Measurements from ENCODE around the gene SLC1A1.
"Not testable (repeated sequence)": the region's sequence is repeated elsewhere in the genome, so short reads cannot be mapped to it uniquely, and the experiment has no call there.

The SLC1A1 gene

DNA sequence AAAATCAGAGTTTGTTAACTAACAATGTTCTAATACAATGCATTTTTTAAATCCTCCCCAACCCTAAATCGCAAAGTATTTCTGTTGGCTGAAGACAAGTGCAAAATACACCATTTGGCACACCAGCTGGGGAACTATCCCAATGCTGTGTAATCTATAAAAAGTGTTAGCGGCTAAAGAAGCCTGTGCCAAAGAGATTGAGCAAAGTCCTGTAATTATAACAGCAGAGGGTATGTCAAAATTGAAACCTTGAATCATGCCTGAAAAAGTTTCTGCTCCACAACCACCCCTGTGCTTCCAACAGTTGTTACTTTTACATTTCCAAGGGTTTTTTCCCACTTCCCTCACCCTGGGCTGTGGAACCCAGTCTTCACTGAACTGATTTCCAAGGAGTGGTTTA, 88.7 kb downstream of the SLC1A1 start:
- no peak for DNase-seq (ENCODE audit: low spot score)

DNA sequence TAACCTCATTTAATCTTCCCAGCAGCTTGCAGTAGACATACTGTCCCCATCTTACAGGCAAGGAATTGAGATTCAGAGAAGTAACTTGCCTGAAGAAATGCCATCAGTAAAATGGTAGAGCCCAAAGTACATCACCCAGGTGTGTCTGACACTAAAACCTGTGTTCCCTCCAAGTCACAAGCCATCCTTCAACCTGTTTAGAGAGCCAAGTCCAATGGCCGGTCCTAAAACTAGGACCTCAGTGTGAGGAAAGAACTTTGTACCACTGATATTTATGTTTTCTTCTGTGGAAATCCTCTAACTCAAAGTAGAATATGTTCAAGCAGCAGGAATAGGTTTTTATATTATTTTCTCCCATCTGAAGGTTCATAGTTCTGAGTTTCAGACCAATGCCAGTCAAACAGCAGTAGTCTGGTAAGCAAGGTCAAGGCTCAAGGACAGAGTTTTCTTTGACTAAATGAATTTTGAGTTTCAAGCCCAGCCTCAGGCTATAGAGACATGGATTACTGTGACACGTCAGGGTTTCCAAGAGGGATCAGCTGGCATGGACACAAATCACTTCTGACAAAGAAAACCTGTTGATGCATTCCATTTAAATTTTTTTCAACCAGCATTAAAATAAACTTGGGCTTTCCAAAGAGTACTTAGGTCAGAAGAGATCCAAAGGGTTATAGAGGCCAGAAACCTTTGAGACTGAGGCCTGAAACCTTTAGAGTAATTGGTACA, 90.9 kb downstream of the SLC1A1 start:
- no peak for DNase-seq (ENCODE audit: low spot score)

DNA sequence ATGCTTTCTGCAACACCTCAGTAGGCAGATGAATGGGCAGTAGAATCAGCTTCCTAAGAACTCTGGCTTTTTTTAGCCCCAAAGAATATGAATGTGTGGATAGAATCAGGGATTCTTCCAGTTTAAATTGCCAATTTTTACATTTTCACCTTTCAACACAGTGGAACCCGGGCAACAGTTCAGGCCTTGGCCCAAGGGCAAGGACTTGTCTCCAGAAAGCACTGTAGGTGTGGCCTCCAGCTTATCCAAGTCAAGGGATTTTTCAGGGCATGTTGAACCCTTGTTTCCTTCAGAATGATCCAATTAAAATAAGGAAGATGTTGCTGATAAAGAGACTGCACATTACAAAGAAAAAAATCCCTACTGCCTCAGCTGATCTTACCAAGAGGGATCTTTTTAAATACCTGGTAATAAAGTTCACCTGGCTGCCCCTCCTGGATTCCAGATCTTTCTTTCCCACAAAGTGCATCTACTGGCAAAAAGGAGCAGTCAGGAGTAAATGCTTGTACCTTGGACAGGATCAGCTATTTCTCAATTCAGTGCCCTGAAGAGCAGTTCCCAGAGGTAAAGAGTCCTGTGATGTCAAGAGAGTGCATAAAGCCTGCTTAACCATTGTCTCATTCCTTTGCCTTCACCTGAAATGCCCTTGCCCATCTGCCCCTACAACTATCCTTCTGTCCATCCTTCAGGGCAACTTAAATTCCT, 91.7 kb downstream of the SLC1A1 start:
- DNase-seq (ENCODE audit: low spot score), result no peak

- no peak for DNase-seq (ENCODE audit: low spot score)
These were observed 92.7 kb downstream of the SLC1A1 start for GRCh38 chr9:4583001-4583400.

DNA sequence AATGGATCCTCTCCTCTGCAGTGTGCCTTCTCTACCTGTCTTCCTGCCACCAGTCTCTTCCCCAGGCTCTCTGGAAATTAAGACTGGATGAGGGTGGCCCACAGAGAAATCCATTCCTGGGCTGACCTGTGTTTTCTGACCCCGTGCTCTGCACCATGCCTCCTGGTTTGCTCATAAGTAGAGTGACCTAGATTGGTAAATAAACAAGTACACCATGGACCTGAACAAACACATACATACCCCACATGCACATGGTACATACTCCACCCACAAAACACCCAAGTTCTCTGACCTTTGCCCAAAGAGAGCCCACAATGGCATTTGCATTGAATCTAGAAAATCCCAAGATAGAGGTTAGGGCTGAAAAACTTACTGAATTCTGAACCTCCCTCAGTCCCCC, 94.4 kb downstream of the SLC1A1 start:
- no peak for DNase-seq (ENCODE audit: low spot score)

- no peak for DNase-seq (ENCODE audit: low spot score)
These were observed 94.9 kb downstream of the SLC1A1 start for GRCh38 chr9:4585135-4585534.

DNA sequence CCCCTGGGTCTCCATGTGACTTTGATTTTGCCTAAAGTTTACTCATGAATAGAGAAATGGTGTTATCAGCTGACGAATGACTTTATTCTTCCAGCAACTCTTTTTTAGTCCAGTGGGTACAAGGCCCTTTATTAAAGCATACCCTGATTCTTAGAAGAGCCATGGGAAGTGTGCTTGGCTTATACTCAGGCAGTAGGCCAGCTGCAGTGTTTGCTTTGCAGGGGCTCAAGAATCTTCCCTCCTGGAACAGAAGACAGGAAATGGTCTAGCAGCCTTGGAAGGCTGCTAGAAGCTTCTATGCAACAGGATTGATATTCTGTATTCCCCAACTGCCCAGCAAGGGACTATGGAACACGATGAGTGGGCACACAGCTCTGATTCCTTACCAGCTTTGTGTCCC, 98.5 kb downstream of the SLC1A1 start:
- no peak for DNase-seq (ENCODE audit: low spot score)

DNA sequence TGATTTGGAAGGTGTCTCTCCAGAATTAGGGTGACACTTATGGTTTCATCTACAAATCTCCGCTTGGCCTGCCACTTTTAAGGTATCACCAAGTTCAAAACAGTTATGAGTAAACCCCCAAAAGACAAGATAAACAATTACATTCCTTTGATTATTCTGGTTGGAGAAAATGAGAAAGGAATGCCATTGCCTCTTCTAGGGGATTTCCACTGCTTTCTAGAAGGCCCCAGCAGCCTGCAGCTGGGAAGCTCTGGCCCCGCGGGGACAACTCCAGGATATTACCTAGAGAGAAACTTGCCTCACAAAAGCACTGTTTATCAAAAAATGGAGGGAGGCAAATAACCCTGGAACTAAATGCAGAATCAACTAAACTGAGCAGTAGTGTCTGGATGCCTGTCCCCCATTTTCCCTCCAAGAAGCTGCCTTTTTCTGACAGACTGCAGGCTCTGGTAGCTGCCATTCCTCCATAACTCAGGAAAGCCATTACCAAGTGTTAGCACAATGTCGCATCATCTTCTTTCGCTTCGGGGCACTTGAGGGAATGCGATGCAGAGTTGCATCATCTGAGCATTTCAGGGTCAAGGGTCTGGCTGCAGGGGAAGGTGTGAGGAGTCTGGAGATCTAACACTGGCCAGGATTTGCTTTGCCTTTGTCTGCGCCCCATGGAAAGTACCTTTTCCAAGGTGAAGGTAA, 100.3 kb downstream of the SLC1A1 start:
- no peak for DNase-seq (ENCODE audit: low spot score)

- no peak for DNase-seq (ENCODE audit: low spot score)
These were observed 100.8 kb downstream of the SLC1A1 start for GRCh38 chr9:4591123-4591500.

DNA sequence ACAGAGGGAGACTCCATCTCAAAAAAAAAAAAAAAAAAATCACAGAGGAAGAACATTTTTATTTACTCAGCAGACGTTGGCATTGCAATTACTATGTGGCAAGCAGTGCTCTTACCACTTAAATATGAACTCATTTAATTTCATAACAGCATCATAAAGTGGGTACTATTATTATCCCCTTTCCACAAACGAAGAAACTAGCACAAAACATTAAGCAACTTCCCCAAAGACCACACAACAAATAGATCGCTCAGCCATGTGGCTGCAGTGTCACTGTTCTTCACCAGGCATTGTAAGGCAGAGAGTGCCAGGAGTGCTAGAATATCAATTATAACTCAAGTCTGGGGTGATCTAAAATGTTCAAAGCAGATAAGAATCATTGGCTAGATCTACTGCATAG, 102.0 kb downstream of the SLC1A1 start:
- no peak for DNase-seq (ENCODE audit: low spot score)

DNA sequence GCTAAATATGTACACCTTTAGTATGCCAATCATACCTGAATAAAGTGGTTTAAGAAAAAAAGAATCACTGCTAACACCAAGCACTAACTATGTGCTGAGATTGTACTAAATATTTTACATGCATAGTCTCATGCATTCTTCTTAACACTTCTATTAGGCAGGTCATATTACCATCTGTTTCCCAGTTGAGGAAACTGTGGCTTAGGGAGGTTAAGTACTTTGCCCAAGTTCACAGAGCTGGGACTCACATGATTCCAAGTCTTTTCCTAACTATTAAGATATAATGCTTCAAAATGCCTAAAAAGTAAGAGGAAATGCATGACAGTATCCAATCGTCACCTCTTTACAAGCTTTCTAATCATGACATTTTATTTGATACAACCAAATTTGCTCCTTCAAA, 102.6 kb downstream of the SLC1A1 start:
- DNase-seq (ENCODE audit: low spot score), result no peak

GRCh38 chr9:4594545-4594944, 104.3 kb downstream of the SLC1A1 start:
- DNase-seq (ENCODE audit: low spot score), result no peak

GRCh38 chr9:4594994-4595393, 104.7 kb downstream of the SLC1A1 start:
- DNase-seq (ENCODE audit: low spot score), result no peak

DNA sequence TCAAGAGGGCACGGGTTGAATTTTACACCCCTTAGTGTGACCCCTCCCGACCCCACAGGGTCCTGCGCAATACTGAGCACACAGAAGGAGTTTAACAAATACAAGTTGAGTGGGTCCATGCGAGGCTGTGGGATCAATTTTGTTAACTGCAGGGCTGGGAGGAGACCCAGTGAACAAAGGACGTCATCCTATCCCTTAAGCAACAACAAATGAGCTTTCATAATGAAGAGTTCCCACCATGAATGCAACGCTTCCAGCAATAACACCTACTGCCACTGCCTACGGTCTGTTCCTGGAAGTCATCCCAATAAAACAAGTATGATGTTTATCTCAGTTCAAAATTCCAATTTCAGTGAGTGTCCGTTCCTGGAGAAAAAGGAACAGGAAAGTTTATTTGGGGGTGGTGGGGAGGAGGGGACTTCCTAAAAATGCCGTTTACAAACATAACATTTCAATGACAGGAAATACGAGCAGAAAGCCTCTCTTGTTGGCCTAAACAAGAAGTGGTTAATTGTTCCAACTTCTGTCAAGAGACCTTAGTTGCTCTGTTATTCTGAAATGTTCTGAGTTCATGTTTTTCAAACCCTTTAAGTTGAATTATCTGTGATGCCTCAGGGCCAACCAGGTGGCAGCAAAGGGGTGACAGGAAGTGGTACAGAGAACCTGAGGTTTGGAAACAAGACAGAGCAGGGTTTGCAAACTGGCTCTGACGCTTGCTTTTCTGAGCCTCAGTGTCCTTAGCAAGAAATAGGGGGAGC, 106.1 kb downstream of the SLC1A1 start:
- no peak for DNase-seq (ENCODE audit: low spot score)

DNA sequence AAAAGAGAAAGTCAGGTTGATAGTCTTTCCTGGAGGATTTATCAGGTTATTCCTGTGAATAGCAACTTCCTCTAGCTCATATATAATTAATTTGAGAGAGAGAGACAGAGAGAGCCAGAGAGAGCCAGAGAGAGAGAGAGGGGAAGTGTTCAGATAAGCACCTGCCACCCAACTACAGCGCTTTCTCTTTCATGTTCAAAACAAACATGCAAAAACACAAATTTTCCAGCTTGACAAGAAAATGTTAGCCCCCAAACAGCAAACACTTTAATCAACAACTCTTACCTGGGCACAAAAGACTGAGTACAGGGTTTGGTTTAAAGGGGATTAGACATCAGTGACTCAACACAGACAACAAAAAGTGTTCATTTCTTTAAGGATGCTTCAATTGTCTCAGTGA, 110.1 kb downstream of the SLC1A1 start:
- no peak for DNase-seq (ENCODE audit: low spot score)

GRCh38 chr9:4603830-4604229, 113.6 kb downstream of the SLC1A1 start:
- no peak for DNase-seq (ENCODE audit: low spot score)

DNA sequence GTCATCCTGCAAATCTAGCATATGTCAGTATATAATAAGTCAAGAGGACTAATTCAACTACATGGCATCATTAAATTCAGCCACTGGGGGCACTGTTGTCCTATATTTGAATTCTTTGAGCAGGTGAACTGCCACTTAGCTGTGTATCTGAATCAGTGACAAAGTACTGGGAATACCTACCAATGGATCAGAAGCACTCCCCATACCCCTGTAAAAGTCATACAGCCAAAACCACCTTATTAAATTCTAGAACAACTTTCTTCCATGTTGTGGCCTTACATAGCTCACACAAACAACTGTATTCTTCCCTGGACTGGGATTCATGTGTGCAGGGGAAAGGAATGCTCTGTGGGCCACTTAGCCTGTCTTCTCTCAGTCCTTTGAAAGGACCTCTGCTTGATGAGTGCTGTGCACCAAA, 114.4 kb downstream of the SLC1A1 start:
- DNase-seq (ENCODE audit: low spot score), result peak; percentile 70

DNA sequence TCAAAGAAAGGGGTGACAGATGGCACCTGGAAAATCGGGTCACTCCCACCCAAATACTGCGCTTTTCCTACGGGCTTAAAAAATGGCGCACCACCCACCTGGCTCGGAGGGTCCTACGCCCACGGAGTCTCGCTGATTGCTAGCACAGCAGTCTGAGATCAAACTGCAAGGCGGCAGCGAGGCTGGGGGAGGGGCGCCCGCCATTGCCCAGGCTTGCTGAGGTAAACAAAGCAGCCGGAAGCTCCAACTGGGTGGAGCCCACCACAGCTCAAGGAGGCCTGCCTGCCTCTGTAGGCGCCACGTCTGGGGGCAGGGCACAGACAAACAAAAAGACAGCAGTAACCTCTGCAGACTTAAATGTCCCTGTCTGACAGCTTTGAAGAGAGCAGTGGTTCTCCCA, 115.8 kb downstream of the SLC1A1 start:
- DNase-seq (ENCODE audit: low spot score), result not testable (repeated sequence)

DNA sequence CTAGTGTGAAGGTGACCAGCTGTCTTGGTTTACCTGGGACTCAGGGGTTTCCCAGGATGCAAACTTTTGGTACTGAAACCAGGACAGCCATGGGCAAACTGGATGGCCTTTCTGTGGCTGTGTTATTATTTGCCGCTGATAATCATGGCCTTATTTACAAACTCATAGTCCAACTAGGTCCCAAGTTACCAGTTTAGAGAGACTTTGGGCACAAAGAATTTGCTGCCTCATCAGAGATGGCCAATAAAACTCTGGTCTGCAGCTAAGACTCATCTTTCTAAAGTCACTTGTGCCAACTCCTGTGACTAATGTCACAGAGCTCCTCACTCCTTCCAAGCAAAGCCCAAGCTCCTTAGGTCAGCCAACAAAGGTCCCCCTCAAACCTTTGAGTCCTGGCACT, 124.4 kb downstream of the SLC1A1 start:
- DNase-seq (ENCODE audit: low spot score), result peak; percentile 20

DNA sequence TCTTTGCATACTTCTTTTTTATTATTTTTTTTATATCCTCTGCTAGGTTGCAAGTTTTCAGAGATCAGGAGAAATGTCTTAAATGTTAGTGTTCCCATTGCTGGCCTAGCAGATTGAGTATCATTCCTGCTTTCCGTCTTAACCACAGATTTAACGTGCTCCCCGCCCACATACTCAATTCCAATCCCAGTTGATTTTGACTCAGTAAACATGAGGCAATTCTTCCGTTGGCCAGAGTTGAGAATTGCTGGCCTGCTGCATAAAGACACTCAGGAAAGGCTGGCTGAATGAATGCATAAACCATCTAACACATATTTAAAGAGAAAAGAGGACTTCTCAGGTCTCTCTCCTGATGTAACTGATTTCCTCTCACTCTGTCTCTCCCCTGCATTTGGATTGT, 125.0 kb downstream of the SLC1A1 start:
- DNase-seq (ENCODE audit: low spot score), result no peak

GRCh38 chr9:4615778-4616177, 125.5 kb downstream of the SLC1A1 start:
- DNase-seq (ENCODE audit: low spot score), result no peak

- no peak for DNase-seq (ENCODE audit: low spot score)
These were observed 127.5 kb downstream of the SLC1A1 start for GRCh38 chr9:4617752-4618151.

DNA sequence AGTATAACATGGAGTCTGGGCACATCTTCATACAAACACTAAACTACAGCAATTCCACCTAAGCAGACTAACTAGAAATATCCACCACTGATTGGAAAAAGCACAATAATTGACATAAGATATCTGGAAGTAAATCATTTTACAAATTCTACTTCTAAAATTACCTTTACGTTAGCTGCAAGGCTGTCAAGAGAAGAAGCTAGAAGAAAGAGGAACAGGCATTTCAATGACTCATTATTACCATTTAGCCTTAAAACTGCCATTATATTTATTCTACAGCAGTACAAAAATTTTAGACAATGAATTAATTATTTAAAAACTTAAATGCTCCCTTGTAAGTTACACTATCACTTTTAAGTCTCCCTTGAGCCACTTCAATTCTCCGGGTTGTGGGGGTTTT, 128.4 kb downstream of the SLC1A1 start:
- DNase-seq (ENCODE audit: low spot score), result no peak
